Natural killer cell (primary cell): ENCODE data around the gene APOBEC3G. TPM values are rescaled to one million over a fixed set of nuclear protein-coding genes. Genes with fewer than 3 reads are reported as not detected.
"Not testable (repeated sequence)": the region's sequence is repeated elsewhere in the genome, so short reads cannot be mapped to it uniquely, and the experiment has no call there.

Source experiments
- ATAC-seq, 3 donors: fragments of 150-1000 bp in 2 of 3; fragments of 200-7000 bp in 1 of 3; cut with Tn5 transposase; 1 replicate in 1 of 3; 2 replicates in 2 of 3; pipeline ENCODE4 v1.10.0; 2021; ENCODE audit warnings: mild to moderate bottlenecking in 2 of 3, moderate library complexity in 2 of 3
- DNase-seq, 2 donors: peaks; one replicate each; pipeline versions ENCODE4 v3.0.0 to v3.0.0-alpha.2; 2013 to 2021; ENCODE audit warnings: mixed read lengths in 1 of 2
- H3K27ac ChIP-seq: one replicate; pipeline ENCODE4 v1.5.1; 2013; ENCODE audit warnings: mild to moderate bottlenecking, low read length
- H3K27me3 ChIP-seq: one replicate; pipeline ENCODE4 v1.6.1; 2013; ENCODE audit warnings: low read length; ENCODE audit not compliant: control insufficient read depth, insufficient read depth
- H3K36me3 ChIP-seq: one replicate; pipeline ENCODE4 v1.6.1; 2013; ENCODE audit warnings: low read length; ENCODE audit not compliant: control insufficient read depth, insufficient read depth
- H3K4me1 ChIP-seq: one replicate; pipeline ENCODE4 v1.6.1; 2013; ENCODE audit warnings: low read length; ENCODE audit not compliant: control insufficient read depth, insufficient read depth
- H3K4me3 ChIP-seq: one replicate; pipeline ENCODE4 v1.5.1; 2013; ENCODE audit warnings: low read length
- H3K9me3 ChIP-seq: one replicate; pipeline ENCODE4 v1.6.1; 2013; ENCODE audit warnings: low read length; ENCODE audit not compliant: control insufficient read depth, insufficient read depth
- H3K27ac Mint-ChIP-seq, 2 donors: one replicate each; pipeline ENCODE4 v1.8.0; 2022; ENCODE audit warnings: mild to moderate bottlenecking in 2 of 2, mixed read lengths in 2 of 2, moderate library complexity in 1 of 2
- H3K27me3 Mint-ChIP-seq, 2 donors: one replicate each; pipeline ENCODE4 v1.8.0; 2022; ENCODE audit warnings: low read depth in 2 of 2, mixed read lengths in 2 of 2
- H3K36me3 Mint-ChIP-seq: one replicate; pipeline ENCODE4 v1.8.0; 2022; ENCODE audit warnings: mixed read lengths
- H3K4me1 Mint-ChIP-seq, 2 donors: one replicate each; pipeline ENCODE4 v1.8.0; 2022; ENCODE audit warnings: mixed read lengths in 2 of 2
- H3K4me3 Mint-ChIP-seq: one replicate; pipeline ENCODE4 v1.8.0; 2022; ENCODE audit warnings: mild to moderate bottlenecking, moderate library complexity, mixed read lengths
- H3K9me3 Mint-ChIP-seq, 2 donors: one replicate each; pipeline ENCODE4 v1.8.0; 2022; ENCODE audit warnings: mixed read lengths in 2 of 2
- CTCF ChIP-seq: fragments of 200-600 bp; IDR thresholded peaks from one replicate; pipeline ENCODE4 v1.8.0; 2022; ENCODE audit warnings: antibody characterized with exemption
- WGBS: methylation state at CpG from one replicate; pipeline ENCODE4 v1.1.7; 2013; ENCODE audit warnings: missing lambda C conversion rate; ENCODE audit not compliant: insufficient coverage; 5-methylcytosine and 5-hydroxymethylcytosine counted together
- intact Hi-C: fragments of 100-400 bp; cut with micrococcal nuclease; formaldehyde crosslinking; loops from one replicate; pipeline ENCODE4 v1.14.2; 2022
- total RNA-seq, 4 donors: library from RNA; stranded (reverse); fragments of 120-200 nt in 1 of 4; gene quantifications; one replicate each; pipeline versions ENCODE4 v1.2.3 to v1.2.4, GENCODE V29; 2013 to 2022

Gene APOBEC3G
- total RNA-seq, 3 donors from 2014 or later (not counting 1 experiment from before 2014, with no cell fraction given) = 168 to 308 (median 237) TPM

- Histone ChIP-seq H3K27ac (no peak overlapping the region), H3K9me3 (no peaks in the 10 kb centered on the region), H3K4me3 (no peak overlapping the region), H3K36me3 (no peaks in the 10 kb centered on the region), H3K27me3 (no peaks in the 10 kb centered on the region), H3K4me1 (peaks cover 7% of the 10 kb centered on the region)
- Mint-ChIP-seq H3K27me3 (no peaks in the 10 kb centered on the region), H3K4me1 (peaks cover 7% of the 10 kb centered on the region in 2 donors), H3K4me3 (no peak overlapping the region), H3K9me3 (no peaks in the 10 kb centered on the region), H3K27ac (no peak overlapping the region), H3K36me3 (no peaks in the 10 kb centered on the region)
- no peak for DNase-seq
- intact Hi-C loops = no loop called here
- ATAC-seq = no peak
- TF ChIP-seq CTCF = no peak
- WGBS = 94% methylated on average over 11 of the region's 11 CpGs
These were observed 21.4 kb upstream of the APOBEC3G start for GRCh38 chr22:39055658-39056057.

- not testable (repeated sequence) for H3K4me1 Mint-ChIP-seq, H3K27ac Mint-ChIP-seq, H3K27me3 ChIP-seq, DNase-seq, H3K36me3 Mint-ChIP-seq, H3K4me3 Mint-ChIP-seq, H3K36me3 ChIP-seq, H3K27me3 Mint-ChIP-seq, ATAC-seq, H3K9me3 ChIP-seq, H3K4me3 ChIP-seq, H3K9me3 Mint-ChIP-seq
- H3K4me1 ChIP-seq = peaks cover 37% of the 10 kb centered on the region
- WGBS = 46% methylated on average over 6 of the region's 6 CpGs
- intact Hi-C loops = loop anchor here (5.0 kb wide), 1 partner anchor 34 kb away; no protein-coding TSS in a partner anchor
- H3K27ac ChIP-seq = peak overlapping the region; percentile 28
These were observed 15.8 kb upstream of the APOBEC3G start for GRCh38 chr22:39061290-39061689.

- intact Hi-C loops = loop anchor here (5.0 kb wide), 1 partner anchor 35 kb away; no protein-coding TSS in a partner anchor
- 90% methylated on average over 10 of the region's 10 CpGs for WGBS
These were observed 15.1 kb upstream of the APOBEC3G start for GRCh38 chr22:39061951-39062350.

GRCh38 chr22:39063904-39064303 lies 13.2 kb upstream of the APOBEC3G start:
- ATAC-seq, H3K9me3 Mint-ChIP-seq, H3K27me3 Mint-ChIP-seq, H3K36me3 Mint-ChIP-seq, H3K4me1 Mint-ChIP-seq, H3K9me3 ChIP-seq, H3K36me3 ChIP-seq, DNase-seq, H3K27me3 ChIP-seq, H3K4me3 ChIP-seq: not testable (repeated sequence)
- intact Hi-C loops = loop anchor here (5.0 kb wide), 1 partner anchor 37 kb away; no protein-coding TSS in a partner anchor
- WGBS = 58% methylated on average over 8 of the region's 8 CpGs
- peak overlapping the region; percentile 38 for H3K4me3 Mint-ChIP-seq
- Histone ChIP-seq H3K27ac (peak overlapping the region; percentile 92), H3K4me1 (peaks cover 45% of the 10 kb centered on the region)
- H3K27ac Mint-ChIP-seq = peak overlapping the region in 1 of 2 donors; percentile 47

More at GRCh38 chr22:39061951-39062350, 15.1 kb upstream of the APOBEC3G start:
- H3K27ac Mint-ChIP-seq, H3K4me3 Mint-ChIP-seq, H3K4me1 Mint-ChIP-seq, DNase-seq, H3K9me3 ChIP-seq, H3K36me3 ChIP-seq, H3K9me3 Mint-ChIP-seq, H3K27me3 Mint-ChIP-seq, H3K27me3 ChIP-seq, H3K36me3 Mint-ChIP-seq, ATAC-seq, H3K4me3 ChIP-seq: not testable (repeated sequence)
- Histone ChIP-seq H3K27ac (peak overlapping the region; percentile 28), H3K4me1 (peaks cover 44% of the 10 kb centered on the region)

- H3K4me1 Mint-ChIP-seq, H3K36me3 ChIP-seq, H3K27me3 ChIP-seq, H3K27ac Mint-ChIP-seq, DNase-seq, H3K9me3 Mint-ChIP-seq, intact Hi-C loops, H3K27me3 Mint-ChIP-seq, H3K9me3 ChIP-seq, H3K36me3 Mint-ChIP-seq, H3K4me3 Mint-ChIP-seq: not testable (repeated sequence)
- H3K4me3 ChIP-seq = peak overlapping the region; percentile 28
- peak overlapping the region; percentile 92 for H3K27ac ChIP-seq
- H3K4me1 ChIP-seq = peaks cover 50% of the 10 kb centered on the region
- ATAC-seq = peak in 1 of 3 donors; percentile 3
- WGBS = 75% methylated on average over 9 of the region's 9 CpGs
These were observed 10.4 kb upstream of the APOBEC3G start for GRCh38 chr22:39066442-39067276.
